Medulla oblongata (tissue), 1 donor: Measurements from ENCODE around the gene CCDC92.
A peak's percentile ranks its signal among the peaks of the same experiment; 100 is the strongest.

Experiments used
- DNase-seq: peaks from one replicate; pipeline ENCODE4 v3.0.0-alpha.2; 2015; ENCODE audit errors: extremely low spot score

Gene CCDC92

GRCh38 chr12:123910761-123911193, 61.9 kb downstream of the CCDC92 start:
- no peak for DNase-seq

- DNase-seq = no peak
These were observed 62.6 kb downstream of the CCDC92 start for GRCh38 chr12:123910057-123910456.

- peak; percentile 9 for DNase-seq
These were observed 63.5 kb downstream of the CCDC92 start for GRCh38 chr12:123908884-123909725.

GRCh38 chr12:123907726-123908476, 64.7 kb downstream of the CCDC92 start:
- peak; percentile 47 for DNase-seq

- DNase-seq = no peak
These were observed 65.8 kb downstream of the CCDC92 start for GRCh38 chr12:123906711-123907420.

- peak; percentile 80 for DNase-seq
These were observed 67.2 kb downstream of the CCDC92 start for GRCh38 chr12:123905319-123905925.

GRCh38 chr12:123903301-123904065, 69.1 kb downstream of the CCDC92 start:
- no peak for DNase-seq

GRCh38 chr12:123902821-123903220, 69.8 kb downstream of the CCDC92 start:
- DNase-seq = no peak

GRCh38 chr12:123900871-123901376, 71.7 kb downstream of the CCDC92 start:
- no peak for DNase-seq

- DNase-seq = no peak
These were observed 73.3 kb downstream of the CCDC92 start for GRCh38 chr12:123899368-123899767.

- DNase-seq = no peak
These were observed 74.0 kb downstream of the CCDC92 start for GRCh38 chr12:123898673-123899072.

GRCh38 chr12:123897221-123897620, 75.4 kb downstream of the CCDC92 start:
- DNase-seq = no peak

- DNase-seq = no peak
These were observed 75.9 kb downstream of the CCDC92 start for GRCh38 chr12:123896767-123897166.

- peak; percentile 30 for DNase-seq
These were observed 77.2 kb downstream of the CCDC92 start for GRCh38 chr12:123895451-123895850.

GRCh38 chr12:123894823-123895345, 77.7 kb downstream of the CCDC92 start:
- DNase-seq = no peak

- DNase-seq = no peak
These were observed 79.4 kb downstream of the CCDC92 start for GRCh38 chr12:123893276-123893675.

- DNase-seq = no peak
These were observed 79.8 kb downstream of the CCDC92 start for GRCh38 chr12:123892853-123893252.

- no peak for DNase-seq
These were observed 80.5 kb downstream of the CCDC92 start for GRCh38 chr12:123892180-123892559.

GRCh38 chr12:123891516-123892179, 81.0 kb downstream of the CCDC92 start:
- no peak for DNase-seq

GRCh38 chr12:123891011-123891410, 81.6 kb downstream of the CCDC92 start:
- no peak for DNase-seq
